SK-N-SH (cell line): ENCODE data around the gene PDCD1. TPM values are rescaled to one million over a fixed set of nuclear protein-coding genes. Genes with fewer than 3 reads are reported as not detected.

Experiments
- CTCF ChIA-PET: fragments of 300-600, 350-600 bp; formaldehyde crosslinking; extraction: SDS; loops from one replicate; lab custom pipeline; 2021; lab: Yijun Ruan, JAX
- POLR2A ChIA-PET: fragments of 350-600 bp; sonication (Branson Sonifier 250); formaldehyde crosslinking; extraction: SDS; loops from one replicate; lab custom pipeline; 2020; ENCODE audit warnings: antibody characterized with exemption, inconsistent platforms; lab: Yijun Ruan, JAX
- DNase-seq: peaks from one replicate; pipeline ENCODE4 v3.0.0; 2012
- H2AFZ ChIP-seq: fragments of 200-600 bp; sonication (generic); 2 replicates; pipeline ENCODE4 v1.8.1; 2016; ENCODE audit warnings: antibody characterized with exemption, mild to moderate bottlenecking, low read depth
- H3F3A ChIP-seq: fragments of 200-600 bp; sonication (generic); replicated peaks from 2 replicates; pipeline ENCODE3; 2016; ENCODE audit warnings: antibody characterized with exemption, mild to moderate bottlenecking; ENCODE audit not compliant: insufficient read depth
- H3K27ac ChIP-seq, 2 experiments: fragments of 200-500 bp in 1 of 2; fragments of 200-600 bp in 1 of 2; sonication (Bioruptor generic) in 1 of 2; sonication (generic), shearing (Covaris generic) in 1 of 2; 2 replicates each; pipeline versions ENCODE4 v1.5.1 to v1.6.1; 2014 to 2016; ENCODE audit warnings: low read depth in 2 of 2, inconsistent platforms in 1 of 2, low read length in 1 of 2, mild to moderate bottlenecking in 1 of 2, mixed read lengths in 1 of 2
- H3K27me3 ChIP-seq: fragments of 200-600 bp; sonication (generic), shearing (Covaris generic); 2 replicates; pipeline ENCODE4 v1.6.1; 2016; ENCODE audit warnings: mixed run types; ENCODE audit not compliant: insufficient read depth
- H3K36me3 ChIP-seq, 2 experiments: fragments of 200-500 bp in 1 of 2; fragments of 200-600 bp in 1 of 2; sonication (Bioruptor generic) in 1 of 2; sonication (generic) in 1 of 2; replicated peaks in 1 of 2; 2 replicates each; pipeline versions ENCODE3 to v1.5.1; 2014 to 2016; ENCODE audit warnings: low read length in 1 of 2, mild to moderate bottlenecking in 1 of 2; ENCODE audit not compliant: insufficient read depth in 2 of 2, control insufficient read depth in 1 of 2
- H3K4me1 ChIP-seq, 2 experiments: fragments of 200-500 bp in 1 of 2; fragments of 200-600 bp in 1 of 2; sonication (Bioruptor generic) in 1 of 2; sonication (generic), shearing (Covaris generic) in 1 of 2; 2 replicates each; pipeline versions ENCODE4 v1.5.1 to v1.6.1; 2014 to 2016; ENCODE audit warnings: low read depth in 1 of 2, low read length in 1 of 2, mixed run types in 1 of 2; ENCODE audit not compliant: insufficient read depth in 2 of 2, control insufficient read depth in 1 of 2
- H3K4me2 ChIP-seq: fragments of 200-600 bp; sonication (generic), shearing (Covaris generic); 2 replicates; pipeline ENCODE4 v1.6.1; 2017; ENCODE audit warnings: mixed run types
- H3K4me3 ChIP-seq, 2 experiments: fragments of 200-500 bp in 1 of 2; fragments of 200-600 bp in 1 of 2; sonication (Bioruptor generic) in 1 of 2; sonication (generic), shearing (Covaris generic) in 1 of 2; 2 replicates each; pipeline versions ENCODE4 v1.5.1 to v1.8.1; 2014 to 2016; ENCODE audit warnings: low read depth in 2 of 2, inconsistent platforms in 1 of 2, low read length in 1 of 2, mild to moderate bottlenecking in 1 of 2, mixed read lengths in 1 of 2, moderate library complexity in 1 of 2
- H3K79me2 ChIP-seq: fragments of 200-600 bp; sonication (generic); 2 replicates; pipeline ENCODE4 v1.8.1; 2017; ENCODE audit warnings: mild to moderate bottlenecking; ENCODE audit not compliant: insufficient read depth
- H3K9ac ChIP-seq: fragments of 200-600 bp; sonication (generic); 2 replicates; pipeline ENCODE4 v1.6.1; 2017; ENCODE audit warnings: mixed run types
- H3K9me2 ChIP-seq: fragments of 200-600 bp; sonication (generic); 2 replicates; pipeline ENCODE4 v1.6.1; 2017; ENCODE audit warnings: mixed run types
- H3K9me3 ChIP-seq: fragments of 200-600 bp; sonication (generic); 2 replicates; pipeline ENCODE4 v1.6.1; 2017; ENCODE audit warnings: mixed run types, mild to moderate bottlenecking, moderate library complexity
- H4K20me1 ChIP-seq: fragments of 200-600 bp; sonication (generic); 2 replicates; pipeline ENCODE4 v1.6.1; 2017; ENCODE audit warnings: mild to moderate bottlenecking, mixed run types; ENCODE audit not compliant: insufficient read depth
- FOSL2 ChIP-seq: IDR thresholded peaks from 2 replicates; pipeline ENCODE4 v1.4.0; 2012; ENCODE audit warnings: low read depth, mild to moderate bottlenecking, moderate library complexity, borderline replicate concordance
- FOXJ3 ChIP-seq: sonication (generic); formaldehyde crosslinking; IDR thresholded peaks from 2 replicates; pipeline ENCODE4 v1.5.1; 2020; ENCODE audit warnings: mild to moderate bottlenecking, missing genetic modification reagents
- MEF2A ChIP-seq: IDR thresholded peaks from 2 replicates; pipeline ENCODE4 v1.4.0; 2012; ENCODE audit warnings: low read depth, borderline replicate concordance
- RAD21 ChIP-seq: IDR thresholded peaks from 2 replicates; pipeline ENCODE4 v1.6.1; 2012; ENCODE audit warnings: mild to moderate bottlenecking, low read length
- REST ChIP-seq: IDR thresholded peaks from 2 replicates; pipeline ENCODE4 v1.6.1; 2012; ENCODE audit warnings: mild to moderate bottlenecking, low read depth, low read length, moderate library complexity
- SIN3A ChIP-seq: IDR thresholded peaks from 2 replicates; pipeline ENCODE4 v1.6.1; 2012; ENCODE audit warnings: low read depth, mild to moderate bottlenecking, low read length, moderate library complexity, borderline replicate concordance
- YY1 ChIP-seq: IDR thresholded peaks from 2 replicates; pipeline ENCODE4 v1.4.0; 2012; ENCODE audit warnings: low read depth, mild to moderate bottlenecking
- ZBTB33 ChIP-seq: IDR thresholded peaks from 2 replicates; pipeline ENCODE4 v1.4.0; 2012; ENCODE audit warnings: low read depth, borderline replicate concordance
- WGBS: methylation state at CpG from one replicate; pipeline ENCODE4 v1.1.6; 2017; ENCODE audit warnings: low lambda C conversion rate; 5-methylcytosine and 5-hydroxymethylcytosine counted together
- polyA plus RNA-seq, 3 experiments: library from polyadenylated mRNA; depleted of rRNA; stranded (reverse); fragments of >200 nt; gene quantifications; 2 replicates each; pipeline ENCODE4 v1.2.3, GENCODE V29; 2012
- TF ChIP-seq, protein P1 (sequence below): fragments of 150-350 bp; IDR thresholded peaks from 2 replicates; pipeline ENCODE4 v1.6.1; 2017; ENCODE audit warnings: antibody characterized with exemption, low read length, low read depth, borderline replicate concordance

The PDCD1 gene
- polyA plus RNA-seq, 1 of the 3 experiments (the other 2 are of a cell fraction): not detected

DNA sequence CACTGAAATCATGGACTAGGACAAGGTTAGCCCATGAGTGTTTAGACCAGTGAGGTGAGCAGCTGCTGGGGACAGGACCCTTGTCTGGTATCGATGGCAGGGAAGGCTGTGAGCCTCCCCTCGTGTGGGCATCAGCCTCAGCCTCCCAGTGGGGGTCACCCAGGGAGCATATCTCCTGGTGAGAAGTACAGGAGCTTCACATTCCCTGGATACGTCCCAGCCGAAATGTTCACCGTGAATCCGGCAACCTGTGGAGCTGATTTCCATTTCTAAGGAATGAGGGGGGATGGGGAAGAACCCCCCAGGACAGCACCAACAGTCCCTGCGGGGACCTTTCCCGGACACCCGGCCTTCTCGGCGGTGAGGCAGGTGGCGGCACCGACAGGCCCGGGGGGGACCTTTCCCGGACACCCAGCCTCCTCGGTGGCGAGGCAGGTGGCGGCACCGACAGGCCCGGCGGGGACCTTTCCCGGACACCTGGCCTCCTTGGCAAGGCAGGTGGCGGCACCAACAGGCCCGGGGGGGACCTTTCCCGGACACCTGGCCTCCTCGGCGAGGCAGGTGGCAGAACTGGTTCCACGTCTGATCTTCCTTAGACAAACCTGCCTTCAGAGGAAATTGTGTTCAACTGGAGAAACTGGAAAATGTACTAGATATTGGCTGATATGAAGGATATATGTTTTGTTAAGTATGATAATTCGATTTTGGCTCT lies 32.0 kb upstream of the PDCD1 start:
- no peaks in the 10 kb centered on the region for H3K27me3 ChIP-seq
- H3K79me2 ChIP-seq: no peaks in the 10 kb centered on the region
- H2AFZ ChIP-seq: no peak overlapping the region
- H3F3A ChIP-seq: no peaks in the 10 kb centered on the region
- H3K9me3 ChIP-seq: no peaks in the 10 kb centered on the region
- no peaks in the 10 kb centered on the region for H3K36me3 ChIP-seq
- no peak overlapping the region for H3K4me3 ChIP-seq
- TF ChIP-seq, protein P1, sequence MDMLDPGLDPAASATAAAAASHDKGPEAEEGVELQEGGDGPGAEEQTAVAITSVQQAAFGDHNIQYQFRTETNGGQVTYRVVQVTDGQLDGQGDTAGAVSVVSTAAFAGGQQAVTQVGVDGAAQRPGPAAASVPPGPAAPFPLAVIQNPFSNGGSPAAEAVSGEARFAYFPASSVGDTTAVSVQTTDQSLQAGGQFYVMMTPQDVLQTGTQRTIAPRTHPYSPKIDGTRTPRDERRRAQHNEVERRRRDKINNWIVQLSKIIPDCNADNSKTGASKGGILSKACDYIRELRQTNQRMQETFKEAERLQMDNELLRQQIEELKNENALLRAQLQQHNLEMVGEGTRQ: no peak
- TF ChIP-seq FOXJ3 (CRISPR knock-in tag): no peak
- TF ChIP-seq YY1: no peak
- no peak for TF ChIP-seq MEF2A
- no peak for TF ChIP-seq ZBTB33
- no peak for TF ChIP-seq REST
- no peak for TF ChIP-seq RAD21
- no peak for TF ChIP-seq SIN3A
- no peak for TF ChIP-seq FOSL2
- TF ChIP-seq, all 33 proteins: peak for 0
- 93% methylated on average over 22 of the region's 29 CpGs for WGBS
- Histone ChIP-seq H4K20me1 (no peaks in the 10 kb centered on the region), H3K4me1 (peaks cover 0 to 32% of the 10 kb centered on the region in 2 experiments; a peak in 2 of 4 replicates), H3K9me2 (no peaks in the 10 kb centered on the region), H3K27ac (no peak overlapping the region), H3K4me2 (no peak overlapping the region), H3K9ac (no peak overlapping the region)
- DNase-seq: no peak
- ChIA-PET CTCF (interaction anchor here (1.0 to 2.7 kb wide), 2 partner anchors 12 to 60 kb away, joined by 3 to 8 read pairs; no protein-coding TSS in a partner anchor), POLR2A (no interaction called here)
